ENCODE data around the gene RANBP17. TPM values are rescaled to one million over a fixed set of nuclear protein-coding genes. Genes with fewer than 3 reads are reported as not detected.

The RANBP17 gene
- polyA plus RNA-seq, 1 donor from 2014 or later: 25.5 TPM

- H3K27ac ChIP-seq (ENCODE audit: low read length): no peak overlapping the region
- no peaks in the 10 kb centered on the region for H3K36me3 ChIP-seq (ENCODE audit: insufficient read depth, low read length)
- no peak for TF ChIP-seq CTCF (IDR thresholded peaks at IDR 0.05; ENCODE audit: poor library complexity, severe bottlenecking)
- TF ChIP-seq EP300 (conservative IDR thresholded peaks at IDR 0.05; ENCODE audit: poor library complexity, severe bottlenecking): no peak
- no peak for TF ChIP-seq SMC3 (conservative IDR thresholded peaks at IDR 0.05; ENCODE audit: poor library complexity)
- no peaks in the 10 kb centered on the region for H3K9me3 ChIP-seq (ENCODE audit: low read length)
- no peak overlapping the region for H3K4me2 ChIP-seq (ENCODE audit: low read length)
- H3K9ac ChIP-seq (ENCODE audit: low read length): no peak overlapping the region
- no peaks in the 10 kb centered on the region for H4K20me1 ChIP-seq (ENCODE audit: insufficient read depth)
- H3F3A ChIP-seq (ENCODE audit: insufficient read depth, low read length, poor library complexity, severe bottlenecking): no peaks in the 10 kb centered on the region
- no peaks in the 10 kb centered on the region for H3K79me2 ChIP-seq (replicated peaks; ENCODE audit: insufficient read depth, low read length)
- no peaks in the 10 kb centered on the region for H3K27me3 ChIP-seq (ENCODE audit: insufficient read depth, low read depth, low read length)
- H3K4me3 ChIP-seq (ENCODE audit: low read length): no peak overlapping the region
- no peaks in the 10 kb centered on the region for H3K9me2 ChIP-seq (ENCODE audit: insufficient read depth, low read length)
- no peak overlapping the region for H2AFZ ChIP-seq (ENCODE audit: low read depth, low read length)
These were observed 401.4 kb downstream of the RANBP17 start for GRCh38 chr5:171263181-171263580.

- Histone ChIP-seq H3K79me2 (replicated peaks; ENCODE audit: insufficient read depth, low read length) (no peaks in the 10 kb centered on the region), H2AFZ (ENCODE audit: low read depth, low read length) (no peak overlapping the region), H3K27ac (ENCODE audit: low read length) (no peak overlapping the region), H3F3A (ENCODE audit: insufficient read depth, low read length, poor library complexity, severe bottlenecking) (no peaks in the 10 kb centered on the region), H4K20me1 (ENCODE audit: insufficient read depth) (no peaks in the 10 kb centered on the region), H3K36me3 (ENCODE audit: insufficient read depth, low read length) (no peaks in the 10 kb centered on the region), H3K9ac (ENCODE audit: low read length) (no peak overlapping the region), H3K4me2 (ENCODE audit: low read length) (no peak overlapping the region), H3K4me3 (ENCODE audit: low read length) (no peak overlapping the region), H3K27me3 (ENCODE audit: insufficient read depth, low read depth, low read length) (no peaks in the 10 kb centered on the region), H3K9me3 (ENCODE audit: low read length) (no peaks in the 10 kb centered on the region), H3K9me2 (ENCODE audit: insufficient read depth, low read length) (no peaks in the 10 kb centered on the region)
- TF ChIP-seq RAD21 (conservative IDR thresholded peaks at IDR 0.05) (no peak), MXI1 (conservative IDR thresholded peaks at IDR 0.05; ENCODE audit: poor library complexity, severe bottlenecking) (no peak), EP300 (conservative IDR thresholded peaks at IDR 0.05; ENCODE audit: poor library complexity, severe bottlenecking) (no peak), CTCF (IDR thresholded peaks at IDR 0.05; ENCODE audit: poor library complexity, severe bottlenecking) (no peak), POLR2AphosphoS5 (IDR thresholded peaks at IDR 0.05) (no peak), SMC3 (conservative IDR thresholded peaks at IDR 0.05; ENCODE audit: poor library complexity) (no peak), TAF1 (IDR thresholded peaks at IDR 0.05; ENCODE audit: low read depth) (no peak), EZH2 (IDR thresholded peaks at IDR 0.05; ENCODE audit: borderline replicate concordance, insufficient read depth, low read length, poor library complexity, severe bottlenecking) (no peak), REST (IDR thresholded peaks at IDR 0.05; ENCODE audit: borderline replicate concordance) (no peak)
These were observed 403.0 kb downstream of the RANBP17 start for GRCh38 chr5:171264843-171265242.
